GM12873 (cell line): Measurements from ENCODE around the gene ST6GALNAC1.

Source experiments
- TF ChIP-seq, protein P1 (sequence below): IDR thresholded peaks from 2 replicates; pipeline ENCODE4 v1.5.1; 2012; ENCODE audit warnings: low read depth, mild to moderate bottlenecking, moderate library complexity, low read length, control low read depth; ENCODE audit not compliant: insufficient read depth; ENCODE audit errors: missing control alignments

Gene ST6GALNAC1

GRCh38 chr17:76643553-76644148 is at the start of gene ST6GALNAC1:
ST6GALNAC1 (minus strand) TSS chr17:76643757; CDS start chr17:76643638, 119 bp downstream.
- TF ChIP-seq, protein P1, sequence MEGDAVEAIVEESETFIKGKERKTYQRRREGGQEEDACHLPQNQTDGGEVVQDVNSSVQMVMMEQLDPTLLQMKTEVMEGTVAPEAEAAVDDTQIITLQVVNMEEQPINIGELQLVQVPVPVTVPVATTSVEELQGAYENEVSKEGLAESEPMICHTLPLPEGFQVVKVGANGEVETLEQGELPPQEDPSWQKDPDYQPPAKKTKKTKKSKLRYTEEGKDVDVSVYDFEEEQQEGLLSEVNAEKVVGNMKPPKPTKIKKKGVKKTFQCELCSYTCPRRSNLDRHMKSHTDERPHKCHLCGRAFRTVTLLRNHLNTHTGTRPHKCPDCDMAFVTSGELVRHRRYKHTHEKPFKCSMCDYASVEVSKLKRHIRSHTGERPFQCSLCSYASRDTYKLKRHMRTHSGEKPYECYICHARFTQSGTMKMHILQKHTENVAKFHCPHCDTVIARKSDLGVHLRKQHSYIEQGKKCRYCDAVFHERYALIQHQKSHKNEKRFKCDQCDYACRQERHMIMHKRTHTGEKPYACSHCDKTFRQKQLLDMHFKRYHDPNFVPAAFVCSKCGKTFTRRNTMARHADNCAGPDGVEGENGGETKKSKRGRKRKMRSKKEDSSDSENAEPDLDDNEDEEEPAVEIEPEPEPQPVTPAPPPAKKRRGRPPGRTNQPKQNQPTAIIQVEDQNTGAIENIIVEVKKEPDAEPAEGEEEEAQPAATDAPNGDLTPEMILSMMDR = no peak

- TF ChIP-seq, protein P1 = no peak
Measured at GRCh38 chr17:76691379-76692191, 48.0 kb upstream of the ST6GALNAC1 start.

- TF ChIP-seq, protein P1 = no peak
Measured at GRCh38 chr17:76690596-76691280, 47.2 kb upstream of the ST6GALNAC1 start.

DNA sequence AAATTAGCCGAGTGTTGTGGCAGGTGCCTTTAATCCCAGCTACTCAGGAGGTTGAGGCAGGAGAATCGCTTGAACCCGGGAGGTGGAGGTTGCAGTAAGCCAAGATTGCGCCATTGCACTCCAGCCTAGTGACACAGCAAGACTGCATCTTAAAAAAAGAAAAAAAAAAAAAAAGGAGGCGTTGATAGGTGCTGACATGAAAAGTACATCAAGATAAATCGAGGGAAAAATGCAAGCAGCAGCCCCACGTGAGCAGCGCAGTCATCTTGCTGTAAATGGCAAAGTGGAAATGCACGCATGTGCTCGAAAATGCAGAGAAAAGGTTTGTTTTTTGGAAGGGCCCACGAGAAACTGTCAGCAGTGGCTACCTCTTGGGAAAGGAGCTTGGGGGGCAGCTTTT is 46.3 kb upstream of the ST6GALNAC1 start:
- TF ChIP-seq, protein P1 = no peak

DNA sequence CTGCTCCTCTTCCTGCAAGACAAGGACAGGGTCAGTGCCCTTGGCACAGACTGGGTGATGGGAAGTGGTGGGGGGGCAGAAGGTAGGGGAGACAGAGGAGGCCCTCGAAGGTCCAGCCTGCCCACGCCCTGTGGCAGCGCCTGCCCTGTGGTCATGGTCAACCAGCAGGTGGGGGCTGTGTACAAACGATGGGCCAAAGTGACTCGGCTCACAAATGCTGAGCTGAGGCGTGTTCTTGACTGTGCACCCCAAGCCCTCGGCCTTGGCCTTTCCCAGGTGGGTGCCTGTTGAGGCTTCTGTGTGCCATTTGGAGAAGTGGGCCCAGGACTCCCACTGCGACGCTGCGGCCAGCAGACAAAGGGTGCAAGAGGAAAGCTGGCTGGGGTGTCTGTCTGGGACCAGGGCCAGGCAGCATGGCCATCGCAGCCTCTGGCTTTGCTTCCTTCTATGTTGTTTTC is 44.6 kb upstream of the ST6GALNAC1 start:
- TF ChIP-seq, protein P1 = no peak

- TF ChIP-seq, protein P1 = no peak
Measured at GRCh38 chr17:76687298-76688164, 44.0 kb upstream of the ST6GALNAC1 start.
